ENCODE data around the gene CUBN.

DNA sequence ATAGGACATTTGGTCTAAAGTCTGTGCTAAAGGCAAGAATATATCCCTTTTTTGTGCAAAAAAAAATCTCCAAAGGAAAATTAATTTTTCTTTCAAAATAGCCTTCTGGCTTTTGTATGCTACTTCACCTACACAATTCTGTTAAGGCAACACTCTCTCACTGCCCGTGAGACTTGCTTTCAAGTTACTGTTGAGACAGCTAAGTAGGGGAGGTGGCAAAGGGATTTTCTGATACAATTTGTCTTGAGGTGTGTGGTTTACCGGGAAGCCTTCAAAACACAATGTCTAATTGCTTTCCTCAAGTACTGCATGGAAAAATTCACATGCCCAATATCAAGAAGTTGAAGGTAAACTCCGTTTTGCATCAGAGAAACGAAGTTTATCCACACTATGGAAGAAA lies 261.6 kb downstream of the CUBN start:
- no peak for TF ChIP-seq YY1 (IDR thresholded peaks at IDR 0.05; ENCODE audit: insufficient read depth, insufficient read length)
- no peak for TF ChIP-seq SUZ12 (IDR thresholded peaks at IDR 0.05; ENCODE audit: extremely low read depth, insufficient read depth, insufficient read length)
- TF ChIP-seq ZNF274 (IDR thresholded peaks at IDR 0.05; ENCODE audit: low read depth, low read length), result no peak

All from NT2/D1 (cell line).